Neuronal stem cell (in vitro differentiated cells): ENCODE data around the gene PLA2G4E.

Experiments
- DNase-seq: peaks from one replicate; pipeline ENCODE4 v3.0.0-alpha.2; 2013; ENCODE audit warnings: low spot score
- H2AFZ ChIP-seq: one replicate; pipeline ENCODE4 v1.6.1; 2013; ENCODE audit warnings: mild to moderate bottlenecking, low read length, inconsistent platforms
- H2AK5ac ChIP-seq: 2 replicates; pipeline ENCODE4 v1.6.1; 2013; ENCODE audit warnings: low read depth, mild to moderate bottlenecking, inconsistent platforms, low read length, moderate library complexity, mixed read lengths
- H2BK120ac ChIP-seq: 2 replicates; pipeline ENCODE4 v1.6.1; 2013; ENCODE audit warnings: low read depth, mild to moderate bottlenecking, inconsistent platforms, low read length, moderate library complexity, mixed read lengths
- H2BK12ac ChIP-seq: one replicate; pipeline ENCODE4 v1.6.1; 2013; ENCODE audit warnings: low read length, inconsistent platforms
- H2BK15ac ChIP-seq: 2 replicates; pipeline ENCODE4 v1.6.1; 2013; ENCODE audit warnings: mild to moderate bottlenecking, low read length, inconsistent platforms, mixed read lengths
- H2BK5ac ChIP-seq: one replicate; pipeline ENCODE4 v1.6.1; 2013; ENCODE audit warnings: inconsistent platforms, mild to moderate bottlenecking, low read length, moderate library complexity
- H3K14ac ChIP-seq: one replicate; pipeline ENCODE4 v1.6.1; 2013; ENCODE audit warnings: low read length, inconsistent platforms
- H3K18ac ChIP-seq: 2 replicates; pipeline ENCODE4 v1.6.1; 2013; ENCODE audit warnings: low read length, inconsistent platforms
- H3K23ac ChIP-seq: 2 replicates; pipeline ENCODE4 v1.6.1; 2013; ENCODE audit warnings: low read depth, mild to moderate bottlenecking, mixed read lengths, low read length, inconsistent platforms; ENCODE audit not compliant: poor library complexity
- H3K27ac ChIP-seq: replicated peaks from 3 replicates; pipeline ENCODE4 v1.5.1; 2013; ENCODE audit warnings: low read length, inconsistent platforms
- H3K27me3 ChIP-seq, 3 experiments: 2 replicates each; pipeline ENCODE4 v1.6.1; 2013; ENCODE audit warnings: low read length in 3 of 3, mild to moderate bottlenecking in 2 of 3, inconsistent platforms in 1 of 3, low read depth in 1 of 3, mixed read lengths in 1 of 3, moderate library complexity in 1 of 3; ENCODE audit not compliant: control insufficient read depth in 3 of 3, insufficient read depth in 3 of 3
- H3K36me3 ChIP-seq, 2 donors: replicated peaks in 1 of 2; 2 replicates each; pipeline ENCODE4 v1.6.1; 2013; ENCODE audit warnings: low read length in 2 of 2; ENCODE audit not compliant: control insufficient read depth in 2 of 2, insufficient read depth in 2 of 2
- H3K4ac ChIP-seq: 2 replicates; pipeline ENCODE4 v1.6.1; 2013; ENCODE audit warnings: inconsistent platforms, mild to moderate bottlenecking, low read length, moderate library complexity
- H3K4me1 ChIP-seq, 2 donors: 1 replicate in 1 of 2; 2 replicates in 1 of 2; pipeline ENCODE4 v1.6.1; 2013; ENCODE audit warnings: low read length in 2 of 2, low read depth in 1 of 2; ENCODE audit not compliant: control insufficient read depth in 2 of 2, insufficient read depth in 1 of 2
- H3K4me2 ChIP-seq: one replicate; pipeline ENCODE4 v1.6.1; 2013; ENCODE audit warnings: mild to moderate bottlenecking, low read length, inconsistent platforms; ENCODE audit not compliant: insufficient read depth, poor library complexity, severe bottlenecking
- H3K4me3 ChIP-seq, 2 donors: 2 replicates each; pipeline ENCODE4 v1.5.1; 2013; ENCODE audit warnings: low read length in 2 of 2, mild to moderate bottlenecking in 2 of 2, inconsistent platforms in 1 of 2, moderate library complexity in 1 of 2
- H3K79me1 ChIP-seq: one replicate; pipeline ENCODE4 v1.6.1; 2013; ENCODE audit warnings: low read depth, mild to moderate bottlenecking, inconsistent platforms, low read length, moderate library complexity
- H3K9ac ChIP-seq: one replicate; pipeline ENCODE4 v1.6.1; 2013; ENCODE audit warnings: mild to moderate bottlenecking, low read depth, low read length, inconsistent platforms; ENCODE audit not compliant: poor library complexity
- H3K9me3 ChIP-seq, 2 donors: replicated peaks in 1 of 2; 2 replicates each; pipeline versions ENCODE3 to v1.6.1; 2013; ENCODE audit warnings: low read length in 2 of 2, mild to moderate bottlenecking in 2 of 2, inconsistent platforms in 1 of 2, low read depth in 1 of 2, mixed read lengths in 1 of 2, moderate library complexity in 1 of 2; ENCODE audit not compliant: control insufficient read depth in 2 of 2, insufficient read depth in 1 of 2
- H4K8ac ChIP-seq: one replicate; pipeline ENCODE4 v1.6.1; 2013; ENCODE audit warnings: low read depth, mild to moderate bottlenecking, inconsistent platforms, low read length, moderate library complexity
- H4K91ac ChIP-seq: one replicate; pipeline ENCODE4 v1.6.1; 2013; ENCODE audit warnings: low read length, low read depth, mild to moderate bottlenecking, inconsistent platforms; ENCODE audit not compliant: poor library complexity
- WGBS, 2 donors: extraction: QIAGEN DNeasy Blood & Tissue Kit; methylation state at CpG; one replicate each; pipeline ENCODE4 v1.1.7; 2013; ENCODE audit warnings: missing lambda C conversion rate in 2 of 2, mixed read lengths in 1 of 2; ENCODE audit not compliant: insufficient read length in 2 of 2, insufficient replicate concordance in 1 of 2; ENCODE audit errors: extremely low coverage in 2 of 2; 5-methylcytosine and 5-hydroxymethylcytosine counted together

The PLA2G4E gene

GRCh38 chr15:42060477-42060763 lies 39.6 kb upstream of the PLA2G4E start:
- H3K4me1 ChIP-seq: peaks cover 4 to 6% of the 10 kb centered on the region in 2 donors
- H3K14ac ChIP-seq: no peak overlapping the region
- no peak overlapping the region for H2AFZ ChIP-seq
- H2BK120ac ChIP-seq: no peak overlapping the region
- H4K91ac ChIP-seq: no peak overlapping the region
- no peak overlapping the region for H4K8ac ChIP-seq
- no peaks in the 10 kb centered on the region for H3K36me3 ChIP-seq
- H3K9ac ChIP-seq: no peak overlapping the region
- DNase-seq: no peak
- H3K79me1 ChIP-seq: no peaks in the 10 kb centered on the region
- H3K4me3 ChIP-seq: no peak overlapping the region
- H2BK5ac ChIP-seq: no peak overlapping the region
- H2AK5ac ChIP-seq: no peak overlapping the region
- H3K9me3 ChIP-seq: no peaks in the 10 kb centered on the region
- no peak overlapping the region for H3K27ac ChIP-seq
- peaks cover 0 to 20% (median 7%) of the 10 kb centered on the region in 3 experiments for H3K27me3 ChIP-seq
- no peak overlapping the region for H3K23ac ChIP-seq
- H3K18ac ChIP-seq: no peak overlapping the region
- H2BK12ac ChIP-seq: no peak overlapping the region
- H3K4ac ChIP-seq: no peak overlapping the region
- no CpG with 5 or more reads among the region's 4 CpGs for WGBS, 2 donors
- no peak overlapping the region for H3K4me2 ChIP-seq
- no peak overlapping the region for H2BK15ac ChIP-seq

- peaks cover 1 to 4% of the 10 kb centered on the region in 2 donors for H3K4me1 ChIP-seq
- H4K91ac ChIP-seq: no peak overlapping the region
- no peak overlapping the region for H3K18ac ChIP-seq
- no peak overlapping the region for H3K4ac ChIP-seq
- H3K27me3 ChIP-seq: peaks cover 0 to 25% (median 7%) of the 10 kb centered on the region in 3 experiments
- no CpG with 5 or more reads among the region's 14 CpGs for WGBS, 2 donors
- no peak overlapping the region for H2BK12ac ChIP-seq
- H2BK5ac ChIP-seq: no peak overlapping the region
- peak; percentile 65 for DNase-seq
- H2AK5ac ChIP-seq: no peak overlapping the region
- H4K8ac ChIP-seq: no peak overlapping the region
- no peak overlapping the region for H2BK15ac ChIP-seq
- no peak overlapping the region for H3K4me2 ChIP-seq
- no peaks in the 10 kb centered on the region for H3K9me3 ChIP-seq
- no peak overlapping the region for H2BK120ac ChIP-seq
- no peak overlapping the region for H3K4me3 ChIP-seq
- no peaks in the 10 kb centered on the region for H3K79me1 ChIP-seq
- no peaks in the 10 kb centered on the region for H3K36me3 ChIP-seq
- H3K23ac ChIP-seq: no peak overlapping the region
- no peak overlapping the region for H2AFZ ChIP-seq
- H3K14ac ChIP-seq: no peak overlapping the region
- H3K9ac ChIP-seq: no peak overlapping the region
- H3K27ac ChIP-seq: no peak overlapping the region
Observed at GRCh38 chr15:42059661-42060476, 39.0 kb upstream of the PLA2G4E start.

- H3K9ac ChIP-seq: no peak overlapping the region
- no peak overlapping the region for H2BK15ac ChIP-seq
- no peak overlapping the region for H2BK12ac ChIP-seq
- H3K23ac ChIP-seq: no peak overlapping the region
- no peaks in the 10 kb centered on the region for H3K79me1 ChIP-seq
- H4K8ac ChIP-seq: no peak overlapping the region
- no peaks in the 10 kb centered on the region for H3K9me3 ChIP-seq
- no peak overlapping the region for H3K18ac ChIP-seq
- no peak overlapping the region for H3K27ac ChIP-seq
- no peak for DNase-seq
- H2BK120ac ChIP-seq: no peak overlapping the region
- no CpG with 5 or more reads among the region's 3 CpGs for whole genome bisulfite sequencing, 2 donors
- H3K14ac ChIP-seq: no peak overlapping the region
- no peaks in the 10 kb centered on the region for H3K36me3 ChIP-seq
- H3K27me3 ChIP-seq: peaks cover 0 to 32% (median 7%) of the 10 kb centered on the region in 3 experiments
- H4K91ac ChIP-seq: no peak overlapping the region
- H2AFZ ChIP-seq: no peak overlapping the region
- no peak overlapping the region for H2BK5ac ChIP-seq
- no peak overlapping the region for H3K4me3 ChIP-seq
- H3K4ac ChIP-seq: no peak overlapping the region
- no peak overlapping the region for H2AK5ac ChIP-seq
- no peak overlapping the region for H3K4me2 ChIP-seq
- H3K4me1 ChIP-seq: peaks cover 0 to 4% of the 10 kb centered on the region in 2 donors
Observed at GRCh38 chr15:42058791-42059190, 37.9 kb upstream of the PLA2G4E start.

GRCh38 chr15:42057799-42058646 lies 37.2 kb upstream of the PLA2G4E start:
- Histone ChIP-seq H2BK15ac (no peak overlapping the region), H3K4ac (no peak overlapping the region), H3K18ac (no peak overlapping the region), H2AK5ac (no peak overlapping the region), H3K4me2 (no peak overlapping the region), H3K9ac (no peak overlapping the region), H4K8ac (no peak overlapping the region), H3K27ac (no peak overlapping the region), H3K4me1 (peaks cover 0 to 4% of the 10 kb centered on the region in 2 donors), H2BK120ac (no peak overlapping the region), H3K9me3 (no peaks in the 10 kb centered on the region), H2AFZ (no peak overlapping the region), H3K14ac (no peak overlapping the region), H3K79me1 (no peaks in the 10 kb centered on the region), H2BK12ac (no peak overlapping the region), H4K91ac (no peak overlapping the region), H3K36me3 (no peaks in the 10 kb centered on the region), H3K4me3 (no peak overlapping the region), H3K27me3 (peaks cover 0 to 36% (median 7%) of the 10 kb centered on the region in 3 experiments), H2BK5ac (no peak overlapping the region), H3K23ac (no peak overlapping the region)
- WGBS, 2 donors: no CpG with 5 or more reads among the region's 6 CpGs
- no peak for DNase-seq
